Hepatocyte (in vitro differentiated cells): ENCODE data around the gene STMN3. TPM values are rescaled to one million over a fixed set of nuclear protein-coding genes. Genes with fewer than 3 reads are reported as not detected.

ENCODE experiments used
- DNase-seq: peaks from one replicate; pipeline ENCODE4 v3.0.0-alpha.2; 2016; ENCODE audit warnings: low spot score
- H2AFZ ChIP-seq: fragments of 200-600 bp; sonication (generic); 2 replicates; pipeline ENCODE4 v1.6.0; 2016; ENCODE audit warnings: antibody characterized with exemption, mild to moderate bottlenecking
- H3K27ac ChIP-seq: fragments of 200-600 bp; sonication (generic); 2 replicates; pipeline ENCODE4 v1.5.1; 2016; ENCODE audit warnings: mild to moderate bottlenecking
- H3K27me3 ChIP-seq: fragments of 200-600 bp; sonication (generic); 2 replicates; pipeline ENCODE4 v1.6.1; 2016
- H3K36me3 ChIP-seq: fragments of 200-600 bp; sonication (generic); replicated peaks from 2 replicates; pipeline ENCODE4 v1.5.1; 2016; ENCODE audit warnings: low read depth; ENCODE audit not compliant: insufficient read depth
- H3K4me1 ChIP-seq: fragments of 200-600 bp; sonication (generic); 2 replicates; pipeline ENCODE4 v1.5.1; 2016; ENCODE audit warnings: mild to moderate bottlenecking, moderate library complexity; ENCODE audit not compliant: insufficient read depth
- H3K4me2 ChIP-seq: fragments of 200-600 bp; sonication (generic); 2 replicates; pipeline ENCODE4 v1.6.0; 2016
- H3K4me3 ChIP-seq: fragments of 200-600 bp; sonication (generic); 2 replicates; pipeline ENCODE4 v1.5.1; 2016; ENCODE audit warnings: mild to moderate bottlenecking
- H3K79me2 ChIP-seq: fragments of 200-600 bp; sonication (generic); 2 replicates; pipeline ENCODE4 v1.6.0; 2017; ENCODE audit warnings: mild to moderate bottlenecking
- H3K9me2 ChIP-seq: fragments of 200-600 bp; sonication (generic); replicated peaks from 2 replicates; pipeline ENCODE4 v1.6.0; 2017; ENCODE audit warnings: mild to moderate bottlenecking; ENCODE audit not compliant: insufficient read depth
- H3K9me3 ChIP-seq: fragments of 200-600 bp; sonication (generic); 2 replicates; pipeline ENCODE4 v1.5.1; 2016; ENCODE audit warnings: low read depth, mild to moderate bottlenecking
- H4K20me1 ChIP-seq: fragments of 200-600 bp; sonication (generic); 2 replicates; pipeline ENCODE4 v1.6.0; 2016; ENCODE audit warnings: mild to moderate bottlenecking; ENCODE audit not compliant: insufficient read depth, poor library complexity, severe bottlenecking
- CTCF ChIP-seq: fragments of 200-600 bp; sonication (generic); IDR thresholded peaks from 2 replicates; pipeline ENCODE4 v1.5.1; 2016; ENCODE audit warnings: antibody characterized with exemption, mild to moderate bottlenecking; ENCODE audit not compliant: poor library complexity
- EZH2 ChIP-seq: fragments of 200-600 bp; sonication (generic); IDR thresholded peaks from 2 replicates; pipeline ENCODE4 v1.6.1; 2016; ENCODE audit warnings: antibody characterized with exemption, mild to moderate bottlenecking, borderline replicate concordance
- EZH2phosphoT487 ChIP-seq: fragments of 200-600 bp; sonication (generic); IDR thresholded peaks from one replicate; pipeline ENCODE4 v1.6.1; 2018; ENCODE audit warnings: antibody characterized with exemption, mild to moderate bottlenecking, low read depth, moderate library complexity; ENCODE audit not compliant: unreplicated experiment, severe bottlenecking
- WGBS: methylation state at CpG from one replicate; pipeline ENCODE4 v1.1.6; 2016; ENCODE audit warnings: low lambda C conversion rate; ENCODE audit errors: missing lambda C conversion rate; 5-methylcytosine and 5-hydroxymethylcytosine counted together
- polyA plus RNA-seq: library from polyadenylated mRNA; unstranded; fragments of >200 nt; fragmentation: Nextera tagmentation; extraction: Ambion mirVana; gene quantifications from 2 replicates; pipeline ENCODE4 v1.2.1, GENCODE V29; 2016
- total RNA-seq: library from RNA; depleted of rRNA; stranded (reverse); fragments of >200 nt; gene quantifications from 2 replicates; pipeline ENCODE4 v1.2.3, GENCODE V29; 2014

The STMN3 gene
- total and polyA plus RNA-seq, 2 experiments from 2014 or later = 14.4 to 18.2 TPM

DNA sequence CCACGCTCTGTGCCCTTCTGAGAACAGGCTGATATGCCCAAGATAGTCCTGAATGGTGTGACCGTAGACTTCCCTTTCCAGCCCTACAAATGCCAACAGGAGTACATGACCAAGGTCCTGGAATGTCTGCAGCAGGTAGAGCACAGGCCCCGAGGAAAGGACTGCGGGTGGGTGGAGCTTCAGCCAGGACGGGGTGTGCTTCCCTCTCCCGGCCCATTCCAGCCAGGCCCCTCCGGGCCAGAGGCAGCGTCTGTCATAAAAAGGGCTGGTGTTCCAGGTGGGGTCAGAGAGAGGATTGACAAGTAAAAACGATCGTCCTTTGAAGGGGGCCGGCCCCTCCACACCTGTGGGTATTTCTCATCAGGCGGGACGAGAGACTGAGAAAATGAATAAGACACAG is 6.1 kb upstream of the STMN3 start:
- 71% methylated on average over 13 of the region's 13 CpGs for WGBS
- Histone ChIP-seq H3K4me2 (peak overlapping the region; percentile 88), H2AFZ (no peak overlapping the region), H4K20me1 (no peaks in the 10 kb centered on the region), H3K79me2 (peaks cover 10% of the 10 kb centered on the region), H3K4me3 (peak overlapping the region; percentile 75), H3K9me3 (no peaks in the 10 kb centered on the region), H3K27me3 (no peaks in the 10 kb centered on the region), H3K27ac (no peak overlapping the region), H3K4me1 (peaks cover 7% of the 10 kb centered on the region), H3K9me2 (no peaks in the 10 kb centered on the region), H3K36me3 (no peaks in the 10 kb centered on the region)
- DNase-seq = no peak
- no peak for TF ChIP-seq EZH2
- no peak for TF ChIP-seq EZH2phosphoT487
- TF ChIP-seq CTCF = no peak

- Histone ChIP-seq H3K4me1 (peaks cover 7% of the 10 kb centered on the region), H3K4me2 (peak overlapping the region; percentile 88), H3K27ac (peak overlapping the region; percentile 34), H4K20me1 (no peaks in the 10 kb centered on the region), H3K27me3 (no peaks in the 10 kb centered on the region), H3K36me3 (no peaks in the 10 kb centered on the region), H3K4me3 (peak overlapping the region; percentile 75), H3K79me2 (peaks cover 10% of the 10 kb centered on the region), H3K9me2 (no peaks in the 10 kb centered on the region), H2AFZ (peak overlapping the region; percentile 67), H3K9me3 (no peaks in the 10 kb centered on the region)
- TF ChIP-seq EZH2 (no peak), CTCF (no peak), EZH2phosphoT487 (no peak)
- no peak for DNase-seq
- 5% methylated on average over 25 of the region's 25 CpGs for WGBS
These were observed 5.5 kb upstream of the STMN3 start for GRCh38 chr20:63658749-63659187.

- no peaks in the 10 kb centered on the region for H3K9me2 ChIP-seq
- peak within 1 kb of the TSS; percentile 75 for H3K4me3 ChIP-seq
- H3K27me3 ChIP-seq = no peaks in the 10 kb centered on the region
- H4K20me1 ChIP-seq = no peaks in the 10 kb centered on the region
- TF ChIP-seq EZH2phosphoT487 (no peak), CTCF (no peak), EZH2 (no peak)
- peak within 1 kb of the TSS; percentile 88 for H3K4me2 ChIP-seq
- peak within 1 kb of the TSS; percentile 67 for H2AFZ ChIP-seq
- peaks cover 7% of the 10 kb centered on the region for H3K4me1 ChIP-seq
- 11% methylated on average over 73 of the region's 73 CpGs for WGBS
- peak; percentile 94 for DNase-seq
- no peaks in the 10 kb centered on the region for H3K36me3 ChIP-seq
- no peaks in the 10 kb centered on the region for H3K9me3 ChIP-seq
- peak within 1 kb of the TSS; percentile 62 for H3K27ac ChIP-seq
- peaks cover 10% of the 10 kb centered on the region for H3K79me2 ChIP-seq
These were observed 4.9 kb upstream of the STMN3 start, which contains the start of gene RTEL1 for GRCh38 chr20:63657937-63658748. RTEL1 (plus strand) TSS chr20:63658312; CDS start chr20:63659403, 1,091 bp downstream.
